HepG2 (cell line): ENCODE data around the gene WIF1. TPM values are rescaled to one million over a fixed set of nuclear protein-coding genes. Genes with fewer than 3 reads are reported as not detected.

ENCODE experiments used
- AKAP8 ChIP-seq: sonication (generic); formaldehyde crosslinking; IDR thresholded peaks from 2 replicates; pipeline ENCODE4 v1.5.1; 2020; ENCODE audit warnings: mild to moderate bottlenecking, missing genetic modification reagents
- GABPA ChIP-seq, 2 experiments: IDR thresholded peaks; 2 replicates each; pipeline ENCODE4 v1.6.1; 2011 to 2016; ENCODE audit warnings: low read depth in 2 of 2, low read length in 1 of 2, missing biosample characterization in 1 of 2, missing genetic modification characterization in 1 of 2
- HHEX ChIP-seq: IDR thresholded peaks from 2 replicates; pipeline ENCODE4 v1.6.1; 2016; ENCODE audit warnings: control low read depth
- KAT2B ChIP-seq: fragments of 150-350 bp; IDR thresholded peaks from 2 replicates; pipeline ENCODE4 v1.6.1; 2014; ENCODE audit warnings: low read depth, low read length, borderline replicate concordance
- RBFOX2 ChIP-seq: fragments of 200-400 bp; formaldehyde crosslinking; IDR thresholded peaks from 2 replicates; pipeline ENCODE4 v1.6.1; 2017; ENCODE audit warnings: low read depth, mild to moderate bottlenecking, low read length
- RFX5 ChIP-seq: IDR thresholded peaks from 2 replicates; pipeline ENCODE4 v1.6.1; 2011; ENCODE audit warnings: low read depth, low read length, improper control_type of control experiment
- SP4 ChIP-seq: sonication (generic); formaldehyde crosslinking; IDR thresholded peaks from 2 replicates; pipeline ENCODE4 v1.8.1; 2023; ENCODE audit warnings: mild to moderate bottlenecking, missing genetic modification reagents
- ZNF343 ChIP-seq: sonication (generic); formaldehyde crosslinking; IDR thresholded peaks from 2 replicates; pipeline ENCODE4 v1.4.0; 2020; ENCODE audit warnings: mild to moderate bottlenecking, missing genetic modification reagents
- ZNF546 ChIP-seq: sonication (generic); formaldehyde crosslinking; conservative IDR thresholded peaks from 2 replicates; pipeline ENCODE4 v1.8.1; 2023; ENCODE audit warnings: mild to moderate bottlenecking, missing genetic modification reagents
- ZNF773 ChIP-seq: sonication (generic); formaldehyde crosslinking; IDR thresholded peaks from 2 replicates; pipeline ENCODE4 v1.4.0; 2020; ENCODE audit warnings: missing genetic modification reagents, borderline replicate concordance
- polyA plus RNA-seq, 8 experiments: library from polyadenylated mRNA; depleted of rRNA in 3 of 8; stranded (reverse) in 7 of 8; unstranded in 1 of 8; fragments of >200 nt; fragmentation: Illumina TruSeq in 4 of 8; extraction: Trizol in 4 of 8; gene quantifications; 2 replicates each; pipeline versions ENCODE4 v1.2.1 to v1.2.3, GENCODE V29; 2011 to 2016; ENCODE audit warnings: low read depth in 4 of 8, missing spikeins in 1 of 8, mixed read lengths in 1 of 8; ENCODE audit not compliant: insufficient read depth in 1 of 8
- total RNA-seq, 5 experiments: library from RNA; depleted of rRNA; stranded (reverse); fragments of >200 nt; fragmentation: Illumina TruSeq; extraction: Trizol; gene quantifications; 2 replicates each; pipeline ENCODE4 v1.2.3, GENCODE V29; 2016; ENCODE audit warnings: low read depth in 1 of 5
- TF ChIP-seq, protein P1 (sequence below): sonication (generic); formaldehyde crosslinking; IDR thresholded peaks from 2 replicates; pipeline ENCODE4 v1.4.0; 2020; ENCODE audit warnings: missing genetic modification reagents
- TF ChIP-seq, protein P2 (sequence below): sonication (generic); formaldehyde crosslinking; IDR thresholded peaks from 2 replicates; pipeline ENCODE4 v1.4.0; 2020; ENCODE audit warnings: mild to moderate bottlenecking, missing genetic modification reagents
- TF ChIP-seq, protein P3 (sequence below): fragments of 450-650 bp; IDR thresholded peaks from 2 replicates; pipeline ENCODE4 v1.6.1; 2016
- TF ChIP-seq, protein P4 (sequence below): sonication (generic); formaldehyde crosslinking; IDR thresholded peaks from 2 replicates; pipeline ENCODE4 v1.4.0; 2020; ENCODE audit warnings: missing genetic modification reagents, borderline replicate concordance

Gene WIF1
- total and polyA plus RNA-seq, 2 of the 13 experiments (the other 11 are each of a cell fraction or from before 2014, with no cell fraction given) = not detected

DNA sequence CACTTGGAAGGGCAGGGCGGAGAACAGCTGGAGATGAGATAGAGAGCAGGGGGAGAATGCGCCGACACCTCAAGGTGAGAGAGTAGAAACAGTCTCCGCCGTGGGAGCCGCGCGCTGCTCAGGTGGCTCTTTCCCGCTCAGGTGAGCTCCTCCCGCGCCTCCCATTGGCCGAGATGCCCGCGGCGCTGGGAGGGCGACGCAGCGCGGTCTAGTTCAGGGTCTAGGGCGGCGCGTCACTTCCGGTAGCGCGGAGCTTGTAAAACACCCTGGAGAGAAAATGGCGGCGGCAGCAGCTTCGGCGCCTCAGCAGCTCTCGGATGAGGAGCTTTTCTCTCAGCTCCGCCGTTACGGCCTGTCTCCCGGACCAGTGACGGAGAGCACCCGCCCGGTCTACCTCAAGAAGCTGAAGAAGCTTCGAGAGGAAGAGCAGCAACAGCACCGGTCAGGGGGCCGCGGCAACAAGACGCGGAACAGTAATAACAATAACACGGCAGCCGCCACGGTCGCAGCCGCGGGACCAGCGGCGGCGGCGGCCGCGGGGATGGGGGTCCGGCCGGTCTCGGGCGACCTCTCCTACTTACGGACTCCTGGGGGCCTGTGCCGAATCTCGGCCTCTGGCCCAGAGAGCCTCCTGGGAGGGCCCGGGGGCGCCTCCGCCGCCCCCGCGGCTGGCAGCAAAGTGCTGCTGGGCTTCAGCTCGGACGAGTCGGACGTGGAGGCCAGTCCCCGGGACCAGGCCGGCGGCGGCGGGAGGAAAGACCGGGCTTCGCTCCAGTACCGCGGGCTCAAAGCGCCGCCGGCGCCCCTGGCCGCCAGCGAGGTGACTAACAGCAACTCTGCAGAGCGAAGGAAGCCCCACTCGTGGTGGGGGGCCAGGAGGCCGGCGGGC lies 48.5 kb upstream of the WIF1 start, which contains the start of gene LEMD3 (continued):
- TF ChIP-seq, protein P1, sequence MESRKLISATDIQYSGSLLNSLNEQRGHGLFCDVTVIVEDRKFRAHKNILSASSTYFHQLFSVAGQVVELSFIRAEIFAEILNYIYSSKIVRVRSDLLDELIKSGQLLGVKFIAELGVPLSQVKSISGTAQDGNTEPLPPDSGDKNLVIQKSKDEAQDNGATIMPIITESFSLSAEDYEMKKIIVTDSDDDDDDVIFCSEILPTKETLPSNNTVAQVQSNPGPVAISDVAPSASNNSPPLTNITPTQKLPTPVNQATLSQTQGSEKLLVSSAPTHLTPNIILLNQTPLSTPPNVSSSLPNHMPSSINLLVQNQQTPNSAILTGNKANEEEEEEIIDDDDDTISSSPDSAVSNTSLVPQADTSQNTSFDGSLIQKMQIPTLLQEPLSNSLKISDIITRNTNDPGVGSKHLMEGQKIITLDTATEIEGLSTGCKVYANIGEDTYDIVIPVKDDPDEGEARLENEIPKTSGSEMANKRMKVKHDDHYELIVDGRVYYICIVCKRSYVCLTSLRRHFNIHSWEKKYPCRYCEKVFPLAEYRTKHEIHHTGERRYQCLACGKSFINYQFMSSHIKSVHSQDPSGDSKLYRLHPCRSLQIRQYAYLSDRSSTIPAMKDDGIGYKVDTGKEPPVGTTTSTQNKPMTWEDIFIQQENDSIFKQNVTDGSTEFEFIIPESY (CRISPR knock-in tag) = peak; percentile 61
- TF ChIP-seq, protein P2, sequence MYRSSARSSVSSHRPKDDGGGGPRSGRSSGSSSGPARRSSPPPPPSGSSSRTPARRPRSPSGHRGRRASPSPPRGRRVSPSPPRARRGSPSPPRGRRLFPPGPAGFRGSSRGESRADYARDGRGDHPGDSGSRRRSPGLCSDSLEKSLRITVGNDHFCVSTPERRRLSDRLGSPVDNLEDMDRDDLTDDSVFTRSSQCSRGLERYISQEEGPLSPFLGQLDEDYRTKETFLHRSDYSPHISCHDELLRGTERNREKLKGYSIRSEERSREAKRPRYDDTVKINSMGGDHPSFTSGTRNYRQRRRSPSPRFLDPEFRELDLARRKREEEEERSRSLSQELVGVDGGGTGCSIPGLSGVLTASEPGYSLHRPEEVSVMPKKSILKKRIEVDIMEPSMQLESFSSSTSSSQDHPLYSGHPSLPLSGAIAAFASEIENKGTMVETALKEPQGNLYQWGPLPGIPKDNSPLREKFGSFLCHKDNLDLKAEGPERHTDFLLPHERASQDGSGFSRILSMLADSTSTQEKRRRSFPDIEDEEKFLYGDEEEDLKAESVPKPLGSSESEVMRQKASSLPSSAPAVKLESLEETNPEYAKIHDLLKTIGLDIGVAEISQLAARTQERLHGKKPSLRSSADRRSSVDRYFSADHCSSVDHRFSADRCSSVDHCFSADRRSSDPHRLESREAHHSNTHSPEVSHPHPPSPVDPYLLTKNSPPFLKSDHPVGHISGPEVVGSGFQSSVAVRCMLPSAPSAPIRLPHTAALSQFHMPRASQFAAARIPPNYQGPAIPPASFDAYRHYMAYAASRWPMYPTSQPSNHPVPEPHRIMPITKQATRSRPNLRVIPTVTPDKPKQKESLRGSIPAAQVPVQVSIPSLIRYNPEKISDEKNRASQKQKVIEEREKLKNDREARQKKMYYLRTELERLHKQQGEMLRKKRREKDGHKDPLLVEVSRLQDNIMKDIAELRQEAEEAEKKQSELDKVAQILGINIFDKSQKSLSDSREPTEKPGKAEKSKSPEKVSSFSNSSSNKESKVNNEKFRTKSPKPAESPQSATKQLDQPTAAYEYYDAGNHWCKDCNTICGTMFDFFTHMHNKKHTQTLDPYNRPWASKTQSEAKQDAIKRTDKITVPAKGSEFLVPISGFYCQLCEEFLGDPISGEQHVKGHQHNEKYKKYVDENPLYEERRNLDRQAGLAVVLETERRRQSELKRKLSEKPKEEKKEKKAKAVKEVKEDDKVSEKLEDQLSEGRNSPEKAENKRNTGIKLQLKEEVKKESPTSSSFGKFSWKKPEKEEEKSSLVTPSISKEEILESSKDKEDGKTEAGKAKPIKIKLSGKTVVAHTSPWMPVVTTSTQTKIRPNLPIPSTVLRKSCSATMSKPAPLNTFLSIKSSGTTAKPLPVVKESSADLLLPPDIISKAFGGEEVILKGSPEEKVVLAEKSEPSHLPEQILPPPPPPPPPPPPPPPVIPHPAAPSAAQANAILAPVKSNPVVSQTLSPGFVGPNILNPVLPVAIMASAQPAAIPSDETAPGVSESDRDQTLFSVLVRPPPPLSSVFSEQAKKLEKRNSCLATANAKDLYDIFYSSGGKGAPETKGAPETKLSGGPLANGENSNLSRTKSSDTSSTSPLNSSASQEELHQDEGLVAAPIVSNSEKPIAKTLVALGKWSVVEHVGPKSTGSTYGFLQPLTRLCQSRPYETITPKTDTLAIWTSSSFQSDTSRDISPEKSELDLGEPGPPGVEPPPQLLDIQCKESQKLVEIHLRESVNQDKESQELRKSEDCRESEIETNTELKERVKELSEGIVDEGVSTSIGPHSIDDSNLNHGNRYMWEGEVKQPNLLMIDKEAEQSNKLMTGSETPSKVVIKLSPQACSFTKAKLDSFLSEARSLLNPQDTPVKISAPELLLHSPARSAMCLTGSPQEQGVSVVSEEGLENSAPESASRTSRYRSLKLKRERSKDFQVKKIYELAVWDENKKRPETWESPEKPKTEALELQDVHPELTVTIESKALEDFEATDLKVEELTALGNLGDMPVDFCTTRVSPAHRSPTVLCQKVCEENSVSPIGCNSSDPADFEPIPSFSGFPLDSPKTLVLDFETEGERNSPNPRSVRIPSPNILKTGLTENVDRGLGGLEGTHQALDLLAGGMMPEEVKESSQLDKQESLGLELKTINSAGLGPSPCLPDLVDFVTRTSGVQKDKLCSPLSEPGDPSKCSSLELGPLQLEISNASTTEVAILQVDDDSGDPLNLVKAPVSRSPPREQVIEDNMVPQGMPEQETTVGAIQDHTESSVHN (CRISPR knock-in tag) = peak; percentile 99
- TF ChIP-seq RBFOX2 = peak; percentile 87
- TF ChIP-seq RFX5 = peak; percentile 34; the same call in 1 of the 2 replicates
- TF ChIP-seq, protein P3, sequence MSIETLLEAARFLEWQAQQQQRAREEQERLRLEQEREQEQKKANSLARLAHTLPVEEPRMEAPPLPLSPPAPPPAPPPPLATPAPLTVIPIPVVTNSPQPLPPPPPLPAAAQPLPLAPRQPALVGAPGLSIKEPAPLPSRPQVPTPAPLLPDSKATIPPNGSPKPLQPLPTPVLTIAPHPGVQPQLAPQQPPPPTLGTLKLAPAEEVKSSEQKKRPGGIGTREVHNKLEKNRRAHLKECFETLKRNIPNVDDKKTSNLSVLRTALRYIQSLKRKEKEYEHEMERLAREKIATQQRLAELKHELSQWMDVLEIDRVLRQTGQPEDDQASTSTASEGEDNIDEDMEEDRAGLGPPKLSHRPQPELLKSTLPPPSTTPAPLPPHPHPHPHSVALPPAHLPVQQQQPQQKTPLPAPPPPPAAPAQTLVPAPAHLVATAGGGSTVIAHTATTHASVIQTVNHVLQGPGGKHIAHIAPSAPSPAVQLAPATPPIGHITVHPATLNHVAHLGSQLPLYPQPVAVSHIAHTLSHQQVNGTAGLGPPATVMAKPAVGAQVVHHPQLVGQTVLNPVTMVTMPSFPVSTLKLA = no peak
- TF ChIP-seq GABPA (IDR thresholded peaks at IDR 0.05; ENCODE audit: low read depth, low read length) = peak; percentile 72
- TF ChIP-seq GABPA (CRISPR knock-in tag; IDR thresholded peaks at IDR 0.05; ENCODE audit: low read depth) = peak; percentile 95
- peak; percentile 98 for TF ChIP-seq ZNF343 (CRISPR knock-in tag)
- TF ChIP-seq AKAP8 = peak; percentile 65; the same call in 1 of the 2 replicates
- peak; percentile 85; the same call in 1 of the 2 replicates for TF ChIP-seq SP4 (CRISPR knock-in tag)
- peak; percentile 99 for TF ChIP-seq ZNF773 (CRISPR knock-in tag)
- TF ChIP-seq, protein P4, sequence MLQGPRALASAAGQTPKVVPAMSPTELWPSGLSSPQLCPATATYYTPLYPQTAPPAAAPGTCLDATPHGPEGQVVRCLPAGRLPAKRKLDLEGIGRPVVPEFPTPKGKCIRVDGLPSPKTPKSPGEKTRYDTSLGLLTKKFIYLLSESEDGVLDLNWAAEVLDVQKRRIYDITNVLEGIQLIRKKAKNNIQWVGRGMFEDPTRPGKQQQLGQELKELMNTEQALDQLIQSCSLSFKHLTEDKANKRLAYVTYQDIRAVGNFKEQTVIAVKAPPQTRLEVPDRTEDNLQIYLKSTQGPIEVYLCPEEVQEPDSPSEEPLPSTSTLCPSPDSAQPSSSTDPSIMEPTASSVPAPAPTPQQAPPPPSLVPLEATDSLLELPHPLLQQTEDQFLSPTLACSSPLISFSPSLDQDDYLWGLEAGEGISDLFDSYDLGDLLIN (CRISPR knock-in tag) = peak; percentile 98; the same call in 1 of the 2 replicates
- no peak for TF ChIP-seq KAT2B
- 0 out of 2 replicates have a peak, but pooled peaks have one; percentile 24 for TF ChIP-seq HHEX (CRISPR knock-in tag)
- TF ChIP-seq ZNF546 (CRISPR knock-in tag) = peak; percentile 100
